Measurements from ENCODE around the gene TRAK2.
"Not testable (repeated sequence)": the region's sequence is repeated elsewhere in the genome, so short reads cannot be mapped to it uniquely, and the experiment has no call there.

The TRAK2 gene

GRCh38 chr2:201448701-201449100 is 2.6 kb downstream of the TRAK2 start:
- no peak for DNase-seq (ENCODE audit: low spot score)

DNA sequence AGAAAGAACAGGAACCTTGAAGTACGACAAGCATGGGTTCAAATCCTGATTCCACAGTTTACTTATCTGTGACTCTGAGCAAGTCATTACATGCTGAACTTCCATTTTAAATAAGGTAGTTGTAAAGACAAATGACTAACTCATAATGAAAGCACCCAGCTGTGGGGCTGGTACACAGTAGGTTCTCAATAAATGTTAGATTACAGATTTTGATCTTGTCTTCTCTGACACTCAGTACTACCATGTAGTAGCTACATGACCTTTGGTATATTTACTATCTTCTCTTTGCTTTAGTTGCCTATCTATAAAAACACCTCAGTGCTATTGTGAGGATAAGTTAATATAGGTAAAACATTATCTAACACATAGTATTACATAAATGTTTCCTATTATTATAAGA is 3.2 kb downstream of the TRAK2 start:
- DNase-seq (ENCODE audit: low spot score) = no peak

DNA sequence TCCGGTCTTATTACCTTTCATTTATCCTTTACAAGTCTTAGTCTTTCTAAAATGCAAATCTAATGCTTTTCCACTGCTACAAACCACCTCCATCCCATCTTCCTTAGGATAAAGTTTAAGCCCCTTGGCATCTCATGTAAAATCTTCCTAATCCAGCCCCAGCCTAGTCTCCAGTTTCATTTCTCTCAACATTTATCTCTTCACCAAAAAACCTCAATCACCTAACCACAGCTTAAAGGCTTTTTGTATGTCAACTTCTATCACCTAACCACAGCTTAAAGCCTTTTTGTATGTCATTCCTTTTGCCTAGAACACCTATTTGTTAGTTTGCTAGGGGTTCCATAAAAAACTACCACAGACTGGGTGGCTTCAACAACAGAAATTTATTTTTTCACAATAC is 4.2 kb downstream of the TRAK2 start:
- DNase-seq (ENCODE audit: low spot score) = no peak

DNA sequence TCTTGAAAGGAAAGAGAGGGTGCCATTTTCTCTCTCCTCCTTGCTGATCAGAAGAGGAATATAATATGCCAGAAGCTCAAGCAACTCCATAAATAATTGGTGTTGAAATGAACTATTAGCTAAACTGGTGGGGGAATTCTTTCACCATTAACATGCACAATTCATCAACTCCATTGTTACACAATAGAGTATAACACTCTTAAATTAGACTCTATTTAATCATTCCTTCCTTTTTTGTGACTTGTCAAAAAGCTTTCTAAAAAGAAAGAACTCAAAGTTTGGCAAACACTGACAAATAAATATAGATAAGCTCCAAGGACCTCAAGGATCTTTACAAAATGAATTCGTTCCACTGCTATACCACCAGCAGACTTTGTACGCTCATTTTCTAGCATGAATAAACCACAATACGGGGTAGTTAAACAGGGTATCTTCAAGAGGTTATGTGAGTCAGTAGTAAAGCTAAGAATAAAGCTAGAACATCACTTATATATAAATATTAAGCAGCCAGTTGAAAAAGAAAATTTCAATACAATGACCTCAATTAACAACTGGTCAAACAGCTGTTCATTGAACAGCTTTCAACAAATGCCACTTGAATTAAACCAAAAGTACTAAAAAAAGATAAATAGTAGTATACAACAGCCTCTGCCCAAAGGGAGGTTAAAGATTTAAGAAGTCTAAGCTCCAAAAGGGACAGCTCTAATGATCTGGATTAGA is 6.4 kb downstream of the TRAK2 start:
- DNase-seq (ENCODE audit: low spot score) = no peak

DNA sequence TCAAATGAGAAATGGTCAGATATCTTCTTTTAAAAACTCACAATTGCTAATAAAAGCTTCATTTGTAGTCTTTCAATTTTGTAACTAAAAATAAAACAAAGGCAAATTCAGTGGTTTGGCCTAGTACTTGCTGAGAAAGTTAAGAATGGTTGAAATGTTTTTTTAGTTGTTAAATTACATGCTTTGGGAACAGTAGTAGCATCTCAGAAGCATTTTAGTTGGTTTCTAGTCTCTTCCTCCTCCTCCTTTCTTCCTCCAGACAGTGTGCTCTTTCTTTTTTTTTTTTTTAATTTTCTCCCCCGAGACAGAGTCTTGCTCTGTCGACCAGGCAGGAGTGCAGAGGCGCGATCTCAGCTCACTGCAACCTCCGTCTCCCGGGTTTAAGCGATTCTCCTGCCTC is 9.8 kb downstream of the TRAK2 start:
- DNase-seq (ENCODE audit: low spot score) = no peak

GRCh38 chr2:201440182-201440581 is 11.1 kb downstream of the TRAK2 start:
- DNase-seq (ENCODE audit: low spot score) = no peak

DNA sequence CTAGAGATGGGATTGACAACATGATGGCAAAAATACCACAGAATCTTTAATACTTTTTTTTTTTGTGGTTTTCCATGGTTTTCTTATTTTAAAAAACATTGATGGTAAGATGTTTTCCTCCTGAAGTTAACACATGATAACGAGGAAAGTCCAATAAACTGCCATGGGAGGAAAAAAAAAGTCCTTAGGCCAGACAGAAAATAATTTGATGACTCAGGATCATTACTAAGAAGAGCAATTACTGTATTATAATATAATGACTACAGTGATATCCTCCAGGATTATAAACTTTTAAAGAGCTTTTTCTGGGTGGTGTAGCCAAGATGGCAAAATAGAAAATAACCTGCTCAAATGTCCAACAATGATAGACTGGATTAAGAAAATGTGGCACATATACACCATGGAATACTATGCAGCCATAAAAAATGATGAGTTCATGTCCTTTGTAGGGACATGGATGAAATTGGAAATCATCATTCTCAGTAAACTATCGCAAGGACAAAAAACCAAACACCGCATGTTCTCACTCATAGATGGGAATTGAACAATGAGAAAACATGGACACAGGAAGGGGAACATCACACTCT is 11.8 kb downstream of the TRAK2 start:
- not testable (repeated sequence) for DNase-seq (ENCODE audit: low spot score)

DNA sequence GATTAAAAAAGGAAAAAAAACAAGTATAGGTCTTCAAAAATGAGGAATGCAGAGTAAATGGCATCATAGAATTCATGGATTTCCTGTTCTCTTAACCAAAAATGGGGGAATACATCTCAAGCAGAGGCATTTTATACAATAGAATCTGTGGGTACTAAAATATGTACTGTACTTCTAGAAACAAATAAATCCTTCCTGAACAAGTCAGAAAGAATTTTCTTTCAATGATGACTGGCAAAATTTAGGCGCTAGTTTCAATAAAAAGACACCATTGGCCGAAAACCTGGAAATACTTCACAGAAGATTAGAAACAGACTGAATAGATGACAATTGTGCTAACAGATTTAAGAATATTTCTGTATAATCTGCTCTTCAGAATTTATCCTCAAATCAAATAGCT is 15.1 kb downstream of the TRAK2 start:
- no peak for DNase-seq (ENCODE audit: low spot score)

DNA sequence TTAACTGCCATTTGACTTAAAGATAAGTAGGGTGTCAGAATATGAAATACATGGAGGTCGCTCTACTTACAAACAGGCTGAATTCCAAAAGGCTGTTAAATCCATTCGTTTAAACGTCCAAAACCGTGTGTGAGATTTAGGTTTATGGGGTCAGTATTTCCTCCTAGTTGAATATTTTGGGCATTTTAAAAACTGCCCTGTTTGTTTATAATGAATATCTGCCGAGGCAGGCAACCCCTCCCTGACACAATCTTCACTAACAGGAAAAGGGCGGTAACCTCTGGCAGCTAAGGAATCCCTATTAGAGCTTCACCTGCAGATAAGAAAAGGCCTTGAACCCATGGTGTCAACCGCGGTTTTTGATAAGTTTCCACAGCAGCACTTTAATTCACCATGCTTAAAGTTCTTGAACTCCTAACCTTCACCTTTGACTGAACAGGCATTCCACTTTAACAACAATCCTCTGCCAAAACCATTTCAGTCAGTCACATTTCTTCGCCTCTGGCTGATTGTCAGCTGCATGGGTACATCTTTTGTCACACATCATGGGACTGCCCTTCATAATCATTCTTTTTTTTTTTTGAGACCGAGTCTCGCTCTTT is 17.8 kb downstream of the TRAK2 start:
- DNase-seq (ENCODE audit: low spot score) = no peak

- peak; percentile 30 for DNase-seq (ENCODE audit: low spot score)
Observed at GRCh38 chr2:201432621-201433393, 18.5 kb downstream of the TRAK2 start.

GRCh38 chr2:201432038-201432620 is 19.1 kb downstream of the TRAK2 start:
- DNase-seq (ENCODE audit: low spot score) = peak; percentile 33

- DNase-seq (ENCODE audit: low spot score) = no peak
Observed at GRCh38 chr2:201430839-201431238, 20.4 kb downstream of the TRAK2 start.

- not testable (repeated sequence) for DNase-seq (ENCODE audit: low spot score)
Observed at GRCh38 chr2:201430322-201430721, 20.9 kb downstream of the TRAK2 start.

- not testable (repeated sequence) for DNase-seq (ENCODE audit: low spot score)
Observed at GRCh38 chr2:201429835-201430234, 21.4 kb downstream of the TRAK2 start.

GRCh38 chr2:201428366-201428765 is 22.9 kb downstream of the TRAK2 start:
- not testable (repeated sequence) for DNase-seq (ENCODE audit: low spot score)

DNA sequence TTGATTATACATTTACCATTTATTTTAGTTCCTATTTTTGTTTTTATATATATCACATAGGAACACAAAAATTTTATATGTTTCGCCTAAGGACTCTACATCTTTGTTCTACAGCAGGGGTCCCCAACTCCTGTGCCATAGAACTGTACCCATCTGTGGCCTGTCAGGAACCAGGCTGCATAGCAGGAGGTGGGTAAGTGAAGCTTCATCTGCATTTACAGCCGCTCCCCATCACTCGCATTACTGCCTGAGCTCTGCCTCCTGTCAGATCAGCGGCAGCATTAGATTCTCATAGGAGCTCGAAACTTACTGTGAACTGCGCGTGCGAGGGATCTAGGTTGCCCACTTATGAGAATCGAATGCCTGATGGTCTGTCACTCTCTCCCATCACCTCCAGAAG is 25.3 kb downstream of the TRAK2 start:
- DNase-seq (ENCODE audit: low spot score) = no peak

- no peak for DNase-seq (ENCODE audit: low spot score)
Observed at GRCh38 chr2:201420442-201421113, 30.7 kb downstream of the TRAK2 start.

GRCh38 chr2:201419986-201420385 is 31.3 kb downstream of the TRAK2 start:
- DNase-seq (ENCODE audit: low spot score) = no peak

- DNase-seq (ENCODE audit: low spot score) = no peak
Observed at GRCh38 chr2:201419057-201419635, 32.1 kb downstream of the TRAK2 start.

DNA sequence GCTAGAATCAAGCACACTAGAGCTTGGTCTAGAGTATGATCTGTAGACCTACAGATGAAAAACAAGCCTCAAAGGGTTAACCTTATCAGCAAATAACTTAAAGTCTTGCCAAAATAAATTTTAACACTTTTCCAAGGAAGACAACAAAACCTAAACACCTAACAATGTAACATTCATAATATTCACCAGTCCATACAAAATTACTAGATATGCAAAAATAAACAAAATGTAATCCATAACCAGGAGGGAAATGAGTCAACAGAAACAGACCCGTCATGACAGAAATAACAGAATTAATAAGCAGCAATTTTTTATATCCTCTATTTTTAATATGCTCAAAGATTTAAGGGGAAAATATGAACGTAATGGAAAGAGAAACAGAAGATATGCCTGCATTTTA is 36.1 kb downstream of the TRAK2 start:
- DNase-seq (ENCODE audit: low spot score) = no peak
